GM18498 (cell line): ENCODE results near the gene VPS4A.

Source experiments
- ATAC-seq: cut with Tn5 transposase; IDR thresholded peaks from one replicate; pipeline ENCODE4 v1.9.1; 2021; ENCODE audit warnings: mild to moderate bottlenecking, moderate library complexity; ENCODE audit not compliant: unreplicated experiment

Gene VPS4A

DNA sequence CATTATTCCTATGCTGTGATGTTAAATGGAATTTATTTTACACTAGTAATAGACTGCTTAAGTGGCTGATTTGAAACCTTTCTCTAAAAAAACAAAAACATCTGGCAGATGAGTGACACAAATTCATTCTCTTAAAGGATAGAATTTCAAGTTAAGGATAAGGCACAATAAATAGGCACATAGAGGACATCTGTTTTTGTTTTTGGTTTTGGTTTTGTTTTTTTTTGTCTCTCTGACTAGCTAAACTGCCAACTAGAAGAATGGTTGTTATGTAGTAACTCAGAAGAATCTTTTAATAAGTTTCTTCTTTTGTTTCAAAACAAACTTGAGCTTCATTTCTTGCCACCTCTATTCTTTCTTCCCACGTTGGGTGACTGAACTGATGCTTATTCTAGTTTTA is 5.1 kb upstream of the VPS4A start:
- ATAC-seq: no peak

DNA sequence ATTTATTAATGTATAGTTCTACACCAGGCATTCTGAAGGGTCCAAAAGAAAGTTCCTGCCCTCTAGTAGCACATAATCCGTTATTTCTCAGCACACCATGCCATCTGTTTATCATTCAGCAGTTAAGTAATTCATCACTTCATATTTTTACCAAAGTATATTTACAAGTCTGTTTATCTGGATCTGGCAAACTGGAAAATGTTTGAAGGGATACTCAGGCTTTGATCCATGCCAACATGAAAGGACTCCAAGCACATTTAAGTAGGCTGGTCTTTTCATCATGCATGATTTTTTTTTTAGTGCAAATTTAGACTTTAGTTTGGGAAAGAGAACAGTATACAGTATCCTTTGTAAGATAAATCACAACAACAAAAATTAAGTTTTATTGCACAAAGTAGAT is 4.1 kb upstream of the VPS4A start:
- no peak for ATAC-seq

DNA sequence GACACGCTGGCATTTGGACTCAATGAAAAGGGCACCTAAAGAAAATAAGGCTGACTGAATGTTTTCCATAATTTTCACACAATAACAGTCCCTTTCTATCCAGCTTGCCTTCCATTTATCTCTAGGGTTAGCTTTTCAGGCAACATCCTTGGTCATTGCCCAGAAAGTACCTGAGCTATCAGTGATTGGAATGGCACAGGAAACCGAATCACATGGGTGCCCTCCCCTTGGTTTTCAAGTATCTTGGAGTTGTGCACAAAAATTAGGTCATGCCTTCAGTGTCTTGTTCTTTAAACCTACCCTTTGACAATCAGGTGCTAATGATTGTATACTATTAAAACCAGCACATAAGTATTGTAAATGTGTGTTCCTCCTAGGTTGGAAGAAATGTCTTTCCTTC is 3.3 kb upstream of the VPS4A start:
- no peak for ATAC-seq

DNA sequence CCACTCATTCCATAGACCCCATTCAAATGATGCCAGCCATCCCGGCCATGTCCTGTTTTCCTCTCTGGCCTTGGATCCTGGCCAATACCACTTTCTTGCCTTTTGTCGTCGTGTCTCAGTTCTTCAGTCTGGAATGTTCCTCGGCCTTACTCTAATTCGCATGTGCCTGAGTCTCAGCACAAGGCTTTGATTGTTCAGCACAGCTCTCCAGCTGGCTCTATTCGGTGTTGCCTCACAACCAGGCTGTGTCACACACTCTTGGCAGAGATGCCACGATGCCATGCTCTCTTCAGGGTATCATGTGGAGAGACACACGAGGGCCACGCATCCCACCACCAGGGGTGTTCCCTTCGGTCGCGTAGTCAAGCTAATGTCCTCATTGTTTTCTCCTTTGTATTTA is 1.8 kb upstream of the VPS4A start:
- no peak for ATAC-seq

DNA sequence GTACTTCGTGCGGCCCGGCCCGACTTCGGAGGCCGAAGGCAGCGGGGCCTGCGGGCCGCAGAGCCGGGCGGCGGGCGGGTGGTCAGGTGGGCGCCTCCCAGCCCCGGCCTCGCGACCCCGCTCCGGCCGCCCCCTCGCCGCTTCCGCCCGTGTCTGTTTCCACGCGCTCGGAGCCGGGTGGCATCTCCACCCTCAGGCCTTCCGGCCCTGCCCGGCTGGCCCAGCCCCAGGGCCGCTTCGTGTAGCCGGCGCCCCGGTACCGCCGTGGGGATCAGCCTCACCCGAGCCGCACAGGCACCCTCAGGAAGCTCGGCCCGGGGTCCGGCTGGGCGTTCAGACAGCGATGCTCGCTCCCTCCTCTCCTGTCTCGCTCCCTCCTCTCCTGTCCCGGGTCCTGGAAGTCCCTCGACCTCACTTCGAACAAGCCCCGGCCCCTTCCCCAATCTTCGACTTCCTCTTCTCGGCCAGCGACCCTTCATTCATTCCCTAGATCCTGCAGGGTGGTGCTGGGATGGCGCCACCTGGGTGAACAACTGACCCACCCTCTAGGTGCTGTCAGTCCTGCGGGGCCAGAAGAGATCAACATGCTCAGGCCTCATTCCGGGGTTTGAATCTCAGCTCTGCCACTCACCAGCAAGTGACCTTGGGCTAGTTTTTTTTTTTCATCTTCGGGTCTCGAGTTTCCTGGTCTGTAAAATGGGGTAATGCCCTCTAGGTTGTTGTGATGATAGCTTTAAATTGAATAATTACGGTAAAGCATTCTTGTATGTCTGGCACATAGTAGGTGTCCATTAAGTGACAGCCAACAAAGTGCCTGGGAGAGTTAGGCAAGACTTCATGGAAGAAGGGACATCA is 610 bp downstream of the VPS4A start:
- ATAC-seq: peak; percentile 55

DNA sequence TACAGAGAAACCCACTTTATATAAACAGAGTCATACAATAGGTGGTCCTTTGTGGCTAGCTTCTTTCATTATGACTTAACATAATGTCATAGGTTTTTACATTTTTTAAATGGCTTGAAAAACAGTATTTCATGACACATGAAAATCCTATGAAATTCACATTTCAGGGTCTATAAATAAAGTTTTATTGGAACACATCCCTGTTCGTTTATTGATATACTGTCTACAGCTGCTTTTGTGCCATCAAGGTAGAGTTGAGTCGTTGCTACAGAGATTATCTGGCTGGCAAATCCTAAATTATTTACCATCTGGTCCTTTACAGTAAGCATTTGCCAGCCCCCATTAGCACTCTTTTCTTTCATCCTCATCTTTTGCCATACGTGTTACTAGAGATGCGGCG is 2.3 kb downstream of the VPS4A start:
- ATAC-seq: no peak

DNA sequence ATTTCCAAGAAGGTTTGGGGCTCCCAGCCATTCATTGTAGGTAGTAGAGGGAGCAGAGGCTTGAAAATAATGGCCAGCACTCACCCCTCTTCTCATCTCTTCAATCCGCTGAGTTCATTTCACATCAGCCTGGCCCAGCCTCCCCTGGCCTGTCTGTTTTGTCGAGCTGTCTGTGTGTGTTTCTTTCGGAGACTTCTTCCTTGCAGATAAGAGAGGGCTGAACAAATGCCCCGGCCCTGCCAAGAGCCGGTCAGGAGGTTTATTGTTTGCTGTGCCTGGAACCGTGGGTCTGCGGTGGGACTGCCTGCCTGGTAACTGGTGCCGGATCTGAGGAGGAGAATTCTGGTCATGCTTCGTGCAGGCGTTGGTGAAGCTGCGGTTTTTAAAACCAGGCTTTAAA is 3.4 kb downstream of the VPS4A start:
- ATAC-seq: no peak

DNA sequence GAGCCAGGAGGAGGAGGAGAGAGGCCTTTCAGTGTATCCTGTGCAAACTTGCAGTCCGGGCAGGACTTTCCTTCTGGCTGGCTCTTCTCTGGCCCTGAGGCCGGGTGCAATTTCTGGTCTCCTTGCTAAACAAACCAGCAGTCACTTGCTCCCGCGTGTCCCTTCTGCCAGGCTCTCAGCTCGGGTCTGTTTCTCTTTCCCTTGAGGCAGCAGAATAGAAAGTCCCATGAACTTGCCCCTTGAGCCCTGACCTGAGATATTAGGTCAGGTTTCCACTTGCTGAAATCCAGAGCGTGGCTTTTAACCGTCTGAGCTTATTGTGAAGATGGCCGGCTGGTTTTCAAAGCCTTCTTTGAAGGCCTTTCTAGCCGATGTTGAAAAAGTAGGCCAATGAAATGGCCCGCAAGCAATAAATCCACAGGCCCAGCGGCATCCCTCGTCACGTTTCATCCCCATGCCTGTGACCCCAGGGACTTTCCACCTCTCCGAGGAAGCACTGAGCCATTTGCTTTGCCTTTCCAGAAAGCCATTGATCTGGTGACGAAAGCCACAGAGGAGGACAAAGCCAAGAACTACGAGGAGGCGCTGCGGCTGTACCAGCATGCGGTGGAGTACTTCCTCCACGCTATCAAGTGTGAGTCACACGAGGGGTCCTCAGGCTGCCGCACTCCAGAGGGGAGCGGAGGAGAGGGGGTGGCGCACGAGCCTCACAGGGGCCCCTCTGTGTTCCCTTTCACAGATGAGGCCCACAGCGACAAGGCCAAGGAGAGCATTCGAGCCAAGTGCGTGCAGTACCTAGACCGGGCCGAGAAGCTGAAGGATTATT is 4.5 kb downstream of the VPS4A start:
- no peak for ATAC-seq

DNA sequence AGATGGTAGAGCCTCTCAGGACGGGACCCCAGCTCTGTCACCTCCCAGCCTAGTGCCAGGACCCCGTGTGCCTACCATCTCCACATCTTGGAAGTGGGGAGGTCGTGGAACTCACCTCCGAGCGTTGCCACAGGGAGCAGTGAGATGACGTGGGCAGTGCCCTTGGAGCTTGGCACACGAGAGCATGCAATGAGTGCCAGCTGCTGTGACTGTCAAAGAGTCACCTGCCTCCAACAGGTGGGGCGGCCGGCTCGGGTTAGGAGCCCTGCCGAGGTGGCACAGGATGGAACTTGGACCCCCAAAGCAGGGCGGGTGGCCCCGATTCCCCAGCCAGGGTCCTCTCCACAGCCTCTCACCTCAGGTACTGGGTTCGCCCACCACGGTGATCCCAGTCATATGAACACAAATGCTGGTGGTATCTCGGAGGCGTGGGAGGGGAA is 5.5 kb downstream of the VPS4A start:
- no peak for ATAC-seq

DNA sequence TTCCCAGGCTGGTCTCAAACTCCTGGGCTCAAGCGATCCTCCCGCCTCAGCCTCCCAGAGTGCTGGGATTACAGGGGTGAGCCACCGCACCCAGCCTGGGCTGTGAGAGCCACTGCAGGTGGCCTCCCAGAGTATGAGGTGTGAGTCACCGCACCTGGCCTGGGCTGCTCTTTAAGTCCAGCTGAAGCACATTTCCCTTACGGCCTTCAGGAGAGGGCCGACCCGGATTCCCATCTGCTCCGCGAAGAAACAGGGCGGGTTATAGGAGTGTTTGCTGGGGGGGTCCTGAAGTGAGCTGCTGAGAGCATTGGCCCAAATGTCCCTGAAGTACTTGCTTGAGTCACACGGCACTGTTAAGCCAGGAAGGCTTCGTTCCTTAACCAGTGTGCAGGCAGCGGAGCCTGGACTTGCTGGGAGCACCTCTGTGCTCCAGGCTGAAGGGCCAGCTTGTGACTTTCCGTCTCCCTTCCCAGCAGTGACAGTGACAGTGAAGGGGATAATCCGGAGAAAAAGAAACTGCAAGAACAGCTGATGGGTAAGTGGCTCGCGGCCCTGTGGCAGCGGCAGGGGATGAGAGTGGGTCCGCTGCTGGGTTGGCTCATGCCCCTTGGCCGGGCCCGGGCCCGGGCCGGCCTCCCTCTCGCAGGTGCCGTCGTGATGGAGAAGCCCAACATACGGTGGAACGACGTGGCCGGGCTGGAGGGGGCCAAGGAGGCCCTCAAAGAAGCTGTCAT is 7.2 kb downstream of the VPS4A start:
- no peak for ATAC-seq

DNA sequence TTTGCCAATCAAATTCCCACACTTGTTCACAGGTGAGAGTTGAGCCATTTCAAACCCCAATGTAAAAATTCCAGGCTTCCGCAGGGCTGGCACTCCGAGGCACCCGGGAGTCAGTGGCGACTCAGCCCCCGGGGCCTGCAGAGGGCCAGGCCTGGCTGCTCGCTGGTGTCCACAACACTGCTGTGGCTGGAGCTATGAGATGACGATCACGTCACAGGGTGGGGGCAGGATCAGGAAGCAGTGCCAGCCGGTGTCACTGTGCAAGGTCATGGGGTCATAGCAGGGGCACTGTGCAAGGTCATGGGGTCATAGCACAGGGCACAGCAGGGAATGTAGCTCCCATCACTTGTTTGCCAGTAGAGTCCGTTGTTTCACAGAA is 7.8 kb downstream of the VPS4A start:
- ATAC-seq: no peak

DNA sequence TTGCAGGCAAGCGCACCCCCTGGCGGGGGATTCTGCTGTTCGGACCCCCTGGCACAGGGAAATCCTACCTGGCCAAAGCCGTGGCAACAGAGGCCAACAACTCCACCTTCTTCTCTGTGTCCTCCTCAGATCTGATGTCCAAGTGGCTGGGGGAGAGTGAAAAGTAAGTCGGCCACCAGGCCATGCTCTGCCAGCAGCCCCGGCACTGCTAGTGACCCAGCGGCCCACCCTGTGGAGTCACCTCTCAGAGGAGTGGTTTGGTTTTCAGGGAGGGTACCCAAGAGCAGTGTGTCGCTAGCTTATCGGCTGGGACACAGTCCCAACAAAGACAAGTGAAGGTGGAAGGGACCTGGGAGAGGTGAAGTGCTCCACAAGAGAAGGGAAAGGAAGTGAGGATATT is 8.2 kb downstream of the VPS4A start:
- ATAC-seq: no peak

DNA sequence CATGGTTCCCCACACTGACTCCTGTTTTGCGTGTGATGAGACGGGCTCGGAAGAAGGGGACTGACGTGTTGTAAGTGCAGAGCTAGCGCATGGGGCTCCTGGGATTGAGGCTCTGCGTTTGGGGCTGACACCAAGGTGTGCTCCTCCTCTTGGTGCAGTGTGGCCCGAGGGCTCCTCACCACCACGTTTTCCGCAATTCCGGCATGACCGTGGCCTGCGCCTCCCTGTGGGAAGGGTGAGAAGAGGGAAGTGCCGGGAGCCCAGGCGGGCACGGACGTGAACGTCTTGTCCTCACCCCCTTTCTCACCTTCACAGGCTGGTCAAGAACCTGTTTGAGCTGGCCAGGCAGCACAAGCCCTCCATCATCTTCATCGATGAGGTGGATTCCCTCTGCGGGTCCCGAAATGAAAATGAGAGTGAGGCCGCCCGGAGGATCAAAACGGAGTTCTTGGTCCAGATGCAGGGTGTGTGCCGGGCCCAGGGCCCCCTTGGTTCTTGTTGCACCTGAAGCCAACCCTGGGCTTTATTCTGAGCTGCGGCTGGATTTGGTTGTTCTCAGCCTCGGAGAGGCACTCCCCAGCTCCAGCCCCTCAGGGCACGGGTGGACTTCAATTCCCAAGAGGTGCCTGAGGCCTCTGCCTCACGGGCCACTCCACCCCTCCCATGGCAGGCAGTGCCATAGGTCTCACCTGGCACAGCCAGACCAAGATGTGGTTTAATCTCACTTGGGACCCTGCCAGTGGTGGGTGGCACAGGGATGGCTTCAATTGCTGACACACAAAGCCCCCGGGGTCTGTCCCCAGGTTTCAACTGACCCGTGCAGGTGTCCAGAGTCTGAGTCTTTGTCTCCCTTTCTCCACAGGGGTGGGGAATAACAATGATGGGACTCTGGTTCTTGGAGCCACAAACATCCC is 8.9 kb downstream of the VPS4A start:
- no peak for ATAC-seq

DNA sequence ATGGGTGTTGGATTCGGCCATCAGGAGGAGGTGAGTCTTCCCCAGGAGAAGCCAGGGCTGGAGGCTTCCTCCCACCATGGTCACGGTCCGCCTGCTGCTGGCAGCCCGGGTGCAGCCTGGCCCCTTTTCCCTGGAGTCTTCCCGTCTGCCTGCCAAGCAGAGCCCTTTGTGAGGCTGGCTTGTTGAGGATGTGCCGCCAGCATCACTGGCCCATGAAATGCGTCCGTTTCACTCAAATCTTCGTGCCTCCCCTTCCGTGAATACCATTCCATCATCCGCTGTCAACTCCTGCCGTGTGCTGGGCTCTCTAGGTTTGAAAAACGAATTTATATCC is 9.6 kb downstream of the VPS4A start:
- no peak for ATAC-seq

DNA sequence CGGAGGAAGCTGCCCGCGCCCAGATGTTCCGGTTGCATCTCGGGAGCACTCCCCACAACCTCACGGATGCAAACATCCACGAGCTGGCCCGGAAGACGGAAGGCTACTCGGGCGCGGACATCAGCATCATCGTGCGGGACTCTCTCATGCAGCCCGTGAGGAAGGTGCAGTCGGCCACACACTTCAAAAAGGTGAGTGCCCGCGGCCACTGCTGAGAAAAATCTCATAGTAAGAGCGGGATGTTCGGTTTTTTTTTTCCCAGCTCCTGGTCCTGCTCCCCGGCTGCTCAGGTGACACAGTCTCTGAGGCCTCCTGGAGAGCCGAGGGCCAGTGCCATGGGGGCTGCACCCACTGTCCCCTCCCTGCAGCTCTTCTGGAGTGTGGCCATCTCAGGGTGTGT is 9.9 kb downstream of the VPS4A start:
- no peak for ATAC-seq

DNA sequence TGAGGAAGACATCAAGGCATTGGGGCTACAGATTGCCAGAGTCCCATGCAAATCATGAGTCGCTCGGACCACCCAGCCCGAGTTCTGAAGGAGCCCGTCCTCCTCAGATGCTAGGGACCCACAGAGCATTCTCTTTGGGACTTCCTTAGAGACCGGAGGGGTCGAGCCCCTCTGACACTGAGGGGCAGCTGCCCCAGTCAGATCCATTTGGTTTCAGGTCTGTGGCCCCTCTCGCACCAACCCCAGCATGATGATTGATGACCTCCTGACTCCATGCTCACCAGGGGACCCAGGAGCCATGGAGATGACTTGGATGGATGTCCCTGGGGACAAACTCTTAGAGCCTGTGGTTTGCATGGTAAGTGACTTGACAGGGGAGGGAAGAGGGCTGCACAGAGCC is 11.2 kb downstream of the VPS4A start:
- no peak for ATAC-seq

DNA sequence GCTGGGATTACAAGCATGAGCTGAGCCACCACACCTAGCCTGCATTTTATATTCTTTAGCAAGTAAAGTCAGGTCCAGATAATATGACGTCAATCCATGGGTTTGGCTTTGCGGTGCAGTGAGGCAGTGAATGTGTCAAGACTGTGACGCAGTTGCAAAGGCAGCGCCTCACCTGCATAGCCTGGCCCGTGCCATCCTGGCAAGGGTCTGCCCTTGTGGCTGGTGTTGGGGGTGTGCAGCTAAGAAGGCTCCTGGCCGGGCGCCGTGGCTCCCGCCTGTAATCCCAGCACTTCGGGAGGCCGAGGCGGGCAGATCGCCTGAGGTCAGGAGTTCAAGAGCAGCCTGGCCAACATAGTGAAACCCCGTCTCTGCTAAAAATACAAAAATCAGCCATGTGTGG is 12.3 kb downstream of the VPS4A start:
- ATAC-seq: no peak

DNA sequence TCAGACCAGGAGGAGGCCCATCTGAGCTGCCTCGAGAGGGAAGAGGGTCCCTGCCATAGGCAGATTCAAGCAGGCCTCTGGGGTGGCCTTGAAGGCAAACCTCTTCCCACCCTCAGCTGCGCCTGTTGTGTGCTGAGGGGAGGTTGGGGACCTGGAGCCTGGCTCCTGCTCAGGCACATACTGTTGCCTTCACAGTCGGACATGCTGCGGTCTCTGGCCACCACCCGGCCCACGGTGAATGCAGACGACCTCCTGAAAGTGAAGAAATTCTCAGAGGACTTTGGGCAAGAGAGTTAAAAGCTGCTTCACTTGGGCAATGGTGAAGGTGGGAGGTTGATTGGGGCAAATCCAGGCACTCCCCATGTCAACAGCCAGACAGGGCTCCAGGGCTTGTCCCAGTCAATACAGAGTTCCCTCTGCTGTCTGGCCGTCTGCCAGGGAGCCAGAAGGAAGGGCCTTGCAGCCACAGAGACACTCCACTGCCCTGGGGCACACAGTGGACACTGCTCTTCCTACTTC is 12.9 kb downstream of the VPS4A start:
- no peak for ATAC-seq

DNA sequence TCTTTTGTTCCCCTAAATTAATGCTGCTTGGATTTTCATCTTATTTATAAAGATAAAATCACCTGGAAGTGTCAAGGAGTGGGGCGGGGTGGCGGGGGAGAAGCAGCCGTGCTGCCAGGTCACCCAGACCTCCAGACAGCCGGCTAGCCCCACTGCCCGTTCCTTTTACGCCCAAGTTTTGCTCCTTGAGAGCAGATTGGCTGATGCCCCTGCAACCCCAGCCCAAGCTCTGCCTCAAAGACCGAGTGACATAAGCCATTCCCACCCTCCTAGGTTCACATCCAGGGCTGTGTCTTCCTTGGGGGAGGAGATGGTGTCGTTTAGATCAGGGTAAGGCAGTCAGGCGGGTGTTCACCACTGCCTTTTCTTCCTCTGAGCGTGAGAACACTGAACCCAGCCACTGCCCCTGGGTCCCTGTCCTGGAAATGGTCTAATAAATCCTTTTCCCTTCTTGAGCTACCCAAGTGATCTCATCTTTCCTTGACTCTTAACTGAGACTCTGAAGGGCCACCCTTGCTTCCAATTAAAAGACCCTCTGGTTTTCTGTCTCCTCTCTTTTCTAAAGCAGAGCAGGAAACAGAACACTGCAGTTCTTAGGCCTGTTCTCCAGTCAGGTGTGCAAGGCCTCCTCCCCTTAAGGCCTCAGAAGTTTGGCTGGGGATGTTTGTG is 13.6 kb downstream of the VPS4A start:
- no peak for ATAC-seq

DNA sequence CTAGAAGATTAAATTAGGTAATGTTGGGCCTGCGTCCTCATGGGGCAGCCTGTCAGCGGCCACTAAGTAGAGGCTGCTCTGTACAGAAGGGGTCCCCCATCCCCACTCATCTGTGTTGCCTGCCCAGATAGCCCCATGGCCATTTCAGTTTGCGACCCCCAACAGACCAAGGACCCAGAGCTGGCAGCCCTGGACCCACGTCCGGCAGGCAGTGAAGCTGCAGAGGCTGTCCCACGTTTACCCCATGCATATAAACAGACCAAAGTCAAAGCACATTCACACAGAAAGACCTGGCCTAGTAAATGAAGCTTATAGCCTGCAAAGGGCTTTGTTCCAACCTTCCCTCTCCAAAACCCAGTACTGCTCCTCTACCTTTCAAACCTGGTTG is 14.6 kb downstream of the VPS4A start:
- ATAC-seq: no peak
